ENCODE measurements around the gene SPEF2.
"Not testable (repeated sequence)": the region's sequence is repeated elsewhere in the genome, so short reads cannot be mapped to it uniquely, and the experiment has no call there.

Gene SPEF2

GRCh38 chr5:35823347-35824098 lies 205.9 kb downstream of the SPEF2 start:
- no peak for DNase-seq (ENCODE audit: low spot score)

- no peak for DNase-seq (ENCODE audit: low spot score)
Measured at GRCh38 chr5:35826056-35826455, 208.4 kb downstream of the SPEF2 start.

DNA sequence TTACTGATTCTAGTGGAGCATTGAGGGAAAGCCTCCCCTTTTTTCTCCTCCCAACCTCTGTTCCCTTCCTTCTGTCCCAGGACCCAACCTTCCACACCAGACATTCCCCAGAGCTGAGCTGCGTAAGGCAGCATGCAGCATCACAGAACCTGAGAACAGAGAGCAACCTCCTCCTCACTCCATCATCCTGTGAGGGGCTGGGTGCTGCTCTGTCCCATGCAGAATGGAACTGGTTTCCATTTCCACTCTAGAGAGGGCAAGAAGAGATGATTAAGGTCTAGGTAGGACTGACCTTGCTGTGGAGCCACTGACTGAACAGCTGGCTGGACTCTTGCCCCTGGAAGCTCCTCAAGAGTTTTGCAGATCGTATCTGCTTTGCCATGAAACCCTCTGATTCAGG lies 208.9 kb downstream of the SPEF2 start:
- DNase-seq (ENCODE audit: low spot score): no peak

GRCh38 chr5:35828082-35828598 lies 210.5 kb downstream of the SPEF2 start:
- DNase-seq (ENCODE audit: low spot score): no peak

DNA sequence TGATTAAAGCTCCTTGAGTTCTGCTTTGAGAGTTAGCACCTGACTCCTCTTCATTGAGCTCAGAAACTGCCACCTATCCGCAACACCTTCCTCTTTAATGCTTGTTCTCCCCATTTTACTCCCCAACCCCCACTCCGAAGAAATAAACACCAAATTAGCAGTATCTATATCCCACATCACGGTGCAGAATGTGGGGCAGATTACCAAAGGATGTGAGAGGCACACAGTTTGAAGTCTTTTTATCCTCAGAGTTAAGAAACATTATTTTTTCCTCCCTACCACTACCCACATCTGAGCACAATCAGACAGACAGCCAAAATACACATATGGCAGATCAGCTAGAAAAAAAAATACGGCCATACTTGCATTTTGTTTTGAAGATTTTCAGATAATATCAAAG lies 212.9 kb downstream of the SPEF2 start:
- DNase-seq (ENCODE audit: low spot score): no peak

DNA sequence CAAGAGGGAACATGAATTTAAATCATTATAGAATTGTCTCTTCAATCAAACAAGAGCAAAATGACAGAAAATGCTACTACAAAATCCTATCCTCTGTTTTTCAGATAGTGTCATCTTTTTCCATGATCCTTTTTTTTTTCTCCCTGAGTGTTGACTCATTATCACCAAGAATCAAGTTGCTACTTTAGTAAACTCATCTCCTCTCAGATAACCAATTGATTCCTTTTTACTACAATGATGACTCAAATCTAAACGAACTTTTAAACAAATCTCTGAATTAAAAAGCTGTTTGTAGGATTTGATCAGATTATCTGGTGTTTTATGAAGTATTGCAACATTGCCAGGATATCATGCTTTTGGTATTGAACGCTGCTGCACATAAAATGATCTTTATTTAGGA lies 215.1 kb downstream of the SPEF2 start:
- no peak for DNase-seq (ENCODE audit: low spot score)

- DNase-seq (ENCODE audit: low spot score): no peak
Measured at GRCh38 chr5:35833224-35833623, 215.6 kb downstream of the SPEF2 start.

DNA sequence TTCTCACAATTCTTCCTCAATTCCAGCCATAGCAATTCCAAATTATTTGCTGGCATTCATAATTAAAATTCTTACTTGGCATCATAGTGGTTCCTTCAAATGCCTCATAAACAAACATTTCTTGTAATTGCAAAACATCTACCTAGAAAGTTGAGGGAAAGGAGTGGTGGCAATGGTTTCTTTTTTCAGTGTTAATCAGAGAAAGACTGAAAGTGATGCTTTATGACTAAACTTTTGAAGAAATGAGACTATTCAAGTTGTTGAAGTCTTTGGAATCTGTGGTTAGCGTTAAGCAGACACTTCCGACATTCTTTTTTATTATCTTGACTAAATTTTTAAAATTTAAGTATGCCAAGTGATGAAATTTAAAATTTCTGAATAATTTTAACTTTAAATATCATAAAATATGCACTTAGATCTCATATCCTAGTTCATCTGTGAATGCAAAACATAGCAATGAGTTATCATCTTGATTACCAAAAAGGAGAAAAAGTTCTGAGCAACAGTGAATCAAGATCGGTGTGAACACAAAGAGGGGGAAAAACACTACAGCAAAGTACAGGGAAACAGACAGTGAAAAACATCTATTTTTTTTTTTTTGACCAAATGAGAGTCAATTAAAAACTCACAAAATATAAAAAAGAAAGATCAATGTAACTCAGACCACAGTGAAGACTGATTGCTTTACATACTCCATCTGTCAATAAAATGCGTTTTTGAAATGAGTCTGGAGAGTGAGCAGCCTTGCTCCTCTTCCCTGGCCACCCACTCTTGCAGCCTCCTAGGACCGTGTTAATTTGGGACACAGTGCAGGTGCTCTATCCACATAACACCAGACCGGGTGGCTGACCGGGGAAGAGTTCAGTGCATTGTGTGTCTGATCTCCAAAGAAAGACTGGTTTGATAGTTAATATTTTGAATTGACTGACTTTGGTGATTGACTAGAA lies 218.4 kb downstream of the SPEF2 start:
- DNase-seq (ENCODE audit: low spot score): no peak

DNA sequence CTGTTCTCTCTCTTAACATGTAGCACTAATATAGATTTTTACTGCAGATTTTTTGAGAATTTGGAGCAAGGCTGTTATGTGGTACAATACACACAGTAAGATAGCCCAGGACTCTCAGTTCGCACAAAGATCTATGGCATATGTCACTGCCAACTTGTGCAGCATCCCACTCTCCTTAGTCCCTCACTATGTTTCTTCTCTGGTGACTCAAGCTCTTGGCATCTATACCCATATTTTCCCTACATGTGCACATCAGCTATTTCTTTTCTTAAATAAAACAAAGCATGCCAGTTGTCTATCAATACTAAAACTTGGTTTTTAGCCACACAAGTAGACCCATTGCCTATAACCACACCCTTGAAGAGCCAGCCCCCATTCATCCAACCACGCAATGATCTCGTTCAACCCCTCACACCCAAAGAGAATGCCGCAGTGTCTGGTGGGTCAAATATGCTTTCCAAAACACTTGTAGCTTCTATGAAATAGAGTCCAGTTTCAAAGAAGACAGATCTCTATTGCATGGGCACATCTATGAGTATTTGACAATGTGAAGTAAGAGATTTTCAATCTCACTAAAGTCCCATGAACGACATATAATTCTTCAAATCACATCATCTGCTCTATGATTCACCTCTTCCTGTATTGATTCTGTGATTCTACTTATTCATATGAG lies 220.8 kb downstream of the SPEF2 start:
- no peak for DNase-seq (ENCODE audit: low spot score)

DNA sequence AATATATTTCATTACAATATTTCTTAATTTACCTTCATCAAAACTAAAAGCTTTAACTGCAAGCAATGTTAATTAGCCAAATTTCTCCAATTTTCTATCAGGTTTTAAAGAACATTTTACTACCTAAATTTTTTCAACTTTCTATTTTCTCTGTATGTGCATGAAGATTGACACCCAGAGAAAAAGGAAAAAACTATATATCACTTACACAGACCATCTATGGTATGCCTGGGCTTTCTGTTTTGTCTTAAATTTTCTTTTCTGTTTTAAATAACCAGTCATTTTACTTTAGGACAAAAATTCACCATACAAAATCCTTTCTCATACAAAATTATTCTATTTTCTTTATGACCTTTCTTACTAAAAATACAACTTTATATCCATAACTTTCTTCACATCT lies 225.2 kb downstream of the SPEF2 start:
- DNase-seq (ENCODE audit: low spot score): no peak

GRCh38 chr5:35845508-35845907 lies 227.8 kb downstream of the SPEF2 start:
- not testable (repeated sequence) for DNase-seq (ENCODE audit: low spot score)

DNA sequence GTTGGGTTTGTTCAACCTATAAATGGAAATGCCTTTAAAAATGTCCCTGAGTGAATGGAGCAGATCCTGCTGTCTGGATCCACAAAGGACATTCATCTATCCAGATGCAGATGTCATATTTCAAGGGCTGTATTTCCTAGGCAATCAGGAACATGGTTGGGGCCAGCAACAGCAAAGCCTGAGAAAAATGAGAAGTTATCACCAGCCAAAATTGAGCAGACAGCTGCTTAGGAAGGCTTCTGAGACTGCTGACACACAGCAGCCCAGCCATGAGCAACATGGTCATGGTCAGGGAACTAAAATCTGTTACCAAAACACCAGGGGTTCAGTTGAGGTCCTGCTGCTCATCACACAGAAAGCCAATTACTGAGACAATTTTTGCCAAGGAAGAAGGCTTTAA lies 229.8 kb downstream of the SPEF2 start:
- no peak for DNase-seq (ENCODE audit: low spot score)

- DNase-seq (ENCODE audit: low spot score): no peak
Measured at GRCh38 chr5:35847961-35848360, 230.3 kb downstream of the SPEF2 start.

GRCh38 chr5:35849860-35850259 lies 232.2 kb downstream of the SPEF2 start:
- DNase-seq (ENCODE audit: low spot score): no peak

DNA sequence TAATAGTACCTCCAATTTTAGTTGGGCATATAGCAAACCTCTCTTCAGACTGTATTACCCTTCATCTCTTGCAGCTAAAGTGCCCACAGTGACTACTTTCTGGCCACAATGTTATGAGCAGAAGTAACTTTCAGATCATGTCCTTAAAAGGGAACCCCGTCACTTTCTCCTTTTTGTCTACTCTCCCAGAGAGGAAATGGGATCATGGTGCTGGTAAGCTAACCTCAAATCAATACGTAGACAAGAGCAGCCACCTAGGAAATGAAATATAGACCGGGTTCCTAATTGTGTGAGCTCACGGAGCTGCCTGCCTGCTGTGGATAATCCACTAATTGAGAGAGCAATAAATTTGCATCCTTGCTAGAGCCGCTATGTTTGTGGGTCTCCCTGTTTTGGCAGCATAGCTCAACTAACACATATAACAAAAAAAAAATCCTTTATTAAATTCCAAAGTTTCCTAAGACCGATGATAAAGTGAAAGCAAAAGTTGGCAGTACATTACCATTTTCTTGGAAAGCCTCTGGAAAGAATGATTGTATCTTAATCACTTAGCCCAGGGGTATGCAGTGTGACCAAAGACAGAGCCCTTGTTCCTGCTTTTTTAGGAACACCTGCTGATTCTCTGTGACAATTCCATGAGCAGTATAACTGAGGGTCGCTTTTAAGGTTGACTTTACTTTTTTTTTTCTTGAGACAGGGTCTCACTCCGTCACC lies 233.5 kb downstream of the SPEF2 start:
- no peak for DNase-seq (ENCODE audit: low spot score)

DNA sequence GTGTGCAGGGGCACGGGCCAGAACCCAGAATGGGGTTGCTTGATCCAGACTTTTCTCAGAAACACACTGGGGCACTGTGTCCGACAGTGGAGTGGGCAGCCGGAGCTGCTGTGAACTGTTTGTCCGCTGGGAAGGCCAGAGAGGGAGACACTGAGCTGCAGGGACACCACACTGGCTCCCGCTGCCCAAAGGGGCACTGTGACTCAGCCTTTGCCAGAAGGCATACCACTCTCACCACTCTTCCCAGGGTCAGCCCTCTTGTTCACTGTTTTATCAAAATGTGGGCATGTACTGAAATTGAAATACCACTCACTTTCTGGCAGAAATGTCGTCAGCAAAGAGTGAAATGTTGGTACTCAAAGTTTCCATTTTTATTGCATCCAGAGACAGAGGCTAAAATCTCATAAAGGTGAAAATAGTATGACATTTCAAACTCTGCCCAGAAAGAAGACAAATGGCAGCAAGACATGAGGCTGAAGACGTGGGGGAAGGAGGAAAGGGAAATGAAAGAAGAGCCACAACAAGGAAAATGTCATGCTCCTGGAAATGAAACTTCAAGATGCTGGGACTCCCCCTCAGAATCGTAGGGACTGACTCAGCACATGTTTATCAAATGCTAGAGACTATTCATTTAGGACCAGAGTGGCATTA lies 234.5 kb downstream of the SPEF2 start:
- DNase-seq (ENCODE audit: low spot score): no peak

DNA sequence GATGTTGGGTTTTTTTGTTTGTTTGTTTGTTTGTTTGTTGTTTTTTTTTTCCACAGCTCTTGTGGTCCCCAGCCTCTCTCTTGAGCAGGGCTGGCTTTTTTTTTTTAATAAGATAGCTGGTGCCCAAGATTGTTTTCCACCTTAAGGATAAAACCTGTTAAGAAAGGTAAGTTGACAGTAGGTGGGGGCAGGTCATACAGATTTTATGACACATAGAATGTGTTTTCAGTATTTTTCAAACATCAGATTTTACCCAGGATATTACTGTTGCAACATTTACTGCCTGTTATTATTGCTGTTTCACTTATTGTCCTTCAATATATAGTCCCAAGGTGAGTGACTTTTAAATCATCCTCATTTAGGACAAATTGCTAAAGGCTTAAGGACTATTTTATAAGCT lies 235.1 kb downstream of the SPEF2 start:
- no peak for DNase-seq (ENCODE audit: low spot score)

GRCh38 chr5:35853631-35854030 lies 236.0 kb downstream of the SPEF2 start:
- DNase-seq (ENCODE audit: low spot score): no peak

GRCh38 chr5:35854248-35854647 lies 236.6 kb downstream of the SPEF2 start:
- DNase-seq (ENCODE audit: low spot score): no peak

DNA sequence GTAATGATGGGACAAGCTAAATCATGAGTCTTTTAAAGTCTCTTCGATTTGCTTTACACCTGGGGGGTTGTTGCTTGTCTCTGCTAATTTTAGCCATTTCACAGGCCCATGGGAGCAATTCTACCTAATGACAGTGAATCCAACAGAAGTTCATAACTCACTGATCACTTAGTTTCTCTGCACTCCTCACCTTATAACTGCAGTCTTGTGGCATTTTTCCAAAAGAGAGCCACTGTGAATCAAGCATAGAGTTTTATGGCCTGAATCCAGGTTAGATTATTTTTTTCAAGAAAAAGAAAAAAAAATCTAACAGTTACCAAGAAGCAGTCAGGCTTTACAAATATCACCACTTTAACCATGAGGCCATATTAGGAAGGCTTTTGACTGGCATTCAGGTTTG lies 237.5 kb downstream of the SPEF2 start:
- no peak for DNase-seq (ENCODE audit: low spot score)

- not testable (repeated sequence) for DNase-seq (ENCODE audit: low spot score)
Measured at GRCh38 chr5:35856186-35856764, 238.6 kb downstream of the SPEF2 start.
